Ovary (tissue), 9 donors: ENCODE results near the gene NCAM1. TPM values are rescaled to one million over a fixed set of nuclear protein-coding genes. Genes with fewer than 3 reads are reported as not detected.
A peak's percentile ranks its signal among the peaks of the same experiment; 100 is the strongest.

ENCODE experiments used
- DNase-seq, 5 donors: peaks; one replicate each; pipeline ENCODE4 v3.0.0-alpha.2; 2019 to 2020
- H3K27ac ChIP-seq, 2 donors: fragments of 200-600 bp; one replicate each; pipeline versions ENCODE4 v1.5.1 to v1.8.0; 2019 to 2022
- H3K27me3 ChIP-seq: fragments of 200-600 bp; one replicate; pipeline ENCODE4 v1.8.0; 2022
- H3K36me3 ChIP-seq: fragments of 200-600 bp; sonication (generic); one replicate; pipeline ENCODE4 v1.5.1; 2019
- H3K4me1 ChIP-seq: one replicate; pipeline ENCODE4 v1.8.1; 2013; ENCODE audit warnings: mild to moderate bottlenecking, moderate library complexity; ENCODE audit not compliant: insufficient read depth
- H3K4me3 ChIP-seq: fragments of 200-600 bp; sonication (generic); one replicate; pipeline ENCODE4 v1.5.1; 2017
- H3K9me3 ChIP-seq, 2 donors: fragments of 200-600 bp in 1 of 2; sonication (generic) in 1 of 2; one replicate each; pipeline versions ENCODE4 v1.5.1 to v1.8.1; 2013 to 2019; ENCODE audit warnings: mild to moderate bottlenecking in 1 of 2, moderate library complexity in 1 of 2
- CTCF ChIP-seq, 3 donors: fragments of 450-650 bp in 2 of 3; fragments of 200-600 bp in 1 of 3; IDR thresholded peaks; one replicate each; pipeline versions ENCODE4 v1.5.1 to v1.8.0; 2016 to 2022; ENCODE audit warnings: antibody characterized with exemption in 3 of 3, mild to moderate bottlenecking in 1 of 3
- EP300 ChIP-seq: sonication (generic); formaldehyde crosslinking; IDR thresholded peaks from one replicate; pipeline ENCODE4 v1.6.1; 2017; ENCODE audit warnings: antibody characterized with exemption
- POLR2A ChIP-seq: fragments of 450-650 bp; IDR thresholded peaks from one replicate; pipeline ENCODE4 v1.6.1; 2017; ENCODE audit warnings: antibody characterized with exemption, mild to moderate bottlenecking, moderate library complexity
- WGBS, 3 donors: extraction: QIAGEN DNeasy Blood & Tissue Kit in 1 of 3; methylation state at CpG; one replicate each; pipeline versions ENCODE4 v1.1.5 to v1.1.7; 2013 to 2017; 5-methylcytosine and 5-hydroxymethylcytosine counted together
- intact Hi-C, 4 donors: fragments of 100-400 bp; cut with DNase I; formaldehyde crosslinking; loops; one replicate each; pipeline versions ENCODE4 v1.11.0 to v1.15.1; 2022 to 2023
- polyA plus RNA-seq, 2 donors: library from polyadenylated mRNA; stranded (reverse); fragments of 200-250 nt in 1 of 2; fragments of 350-450 nt in 1 of 2; fragmentation: Illumina TruSeq in 1 of 2; extraction: RNeasy Lipid Tissue Mini Kit (QIAGEN cat#74804) in 1 of 2; gene quantifications; one replicate each; pipeline ENCODE4 v1.2.3, GENCODE V29; 2013 to 2014
- total RNA-seq, 7 donors: library from RNA; depleted of rRNA in 2 of 7; stranded (reverse); fragments of >200 nt in 2 of 7; fragmentation: NEBNext Ultra II Directional in 3 of 7; extraction: Animal tissue kit (Norgen Biotek cat#: 25700) in 3 of 7; gene quantifications; one replicate each; pipeline versions ENCODE4 v1.1.0 to v1.2.4, GENCODE V29; 2016 to 2023
- donor health status: DM: no; HTN: no; CAD: no; lungs with moderate emphysema.
- donor health status: DM: no; HTN: no; CAD: no.
- donor health status: Bipolar disorder and iron deficiency.
- donor health status: DM: yes; HTN: yes; CAD: no.
- donor health status: DM: no; HTN: no; CAD: no.
- donor health status: DM: yes; HTN: yes; CAD: no.

The NCAM1 gene
- total and polyA plus RNA-seq, 9 donors: 23.0 to 194 (median 106) TPM

DNA sequence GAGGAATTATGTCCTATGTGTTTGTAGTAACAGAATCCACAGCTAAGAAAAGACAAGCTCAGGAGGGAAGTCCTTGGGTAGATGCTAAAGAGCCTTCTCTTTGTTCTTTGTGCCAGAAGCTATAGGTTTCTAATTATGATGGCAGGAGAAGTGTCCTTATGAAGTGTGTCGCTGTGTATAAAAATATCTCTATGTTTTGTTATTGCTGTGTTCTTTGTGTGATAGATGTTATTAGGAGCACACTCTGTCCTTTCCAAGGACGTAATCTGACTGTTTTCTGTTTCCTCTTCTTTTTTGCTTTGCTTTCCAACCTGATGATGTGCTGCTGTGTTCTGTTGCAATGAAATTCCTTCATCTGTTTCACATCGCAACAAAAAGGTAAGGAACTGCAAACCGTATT is 171.9 kb downstream of the NCAM1 start:
- Histone ChIP-seq H3K36me3 (no peaks in the 10 kb centered on the region), H3K4me1 (peaks cover 21% of the 10 kb centered on the region), H3K4me3 (no peak overlapping the region), H3K27ac (peak overlapping the region; percentile 31 to 56), H3K27me3 (no peaks in the 10 kb centered on the region), H3K9me3 (no peaks in the 10 kb centered on the region)
- no peak for DNase-seq
- no peak for TF ChIP-seq CTCF (IDR thresholded peaks at IDR 0.05)
- no peak for TF ChIP-seq POLR2A
- no peak for TF ChIP-seq EP300
- 18 to 23% (median 19%) methylated on average over 4 of the region's 4 CpGs for WGBS, 3 donors
- intact Hi-C loops: no loop called here

- WGBS, 3 donors: 87 to 93% (median 87%) methylated on average over 5 of the region's 5 CpGs
- Histone ChIP-seq H3K36me3 (no peaks in the 10 kb centered on the region), H3K27ac (no peak overlapping the region), H3K9me3 (no peaks in the 10 kb centered on the region), H3K4me3 (no peak overlapping the region), H3K27me3 (no peaks in the 10 kb centered on the region), H3K4me1 (peaks cover 17% of the 10 kb centered on the region)
- intact Hi-C loops: no loop called here
- TF ChIP-seq CTCF (IDR thresholded peaks at IDR 0.05): no peak
- no peak for TF ChIP-seq POLR2A
- no peak for TF ChIP-seq EP300
- no peak for DNase-seq
Observed at GRCh38 chr11:113134626-113135025, 173.4 kb downstream of the NCAM1 start.

DNA sequence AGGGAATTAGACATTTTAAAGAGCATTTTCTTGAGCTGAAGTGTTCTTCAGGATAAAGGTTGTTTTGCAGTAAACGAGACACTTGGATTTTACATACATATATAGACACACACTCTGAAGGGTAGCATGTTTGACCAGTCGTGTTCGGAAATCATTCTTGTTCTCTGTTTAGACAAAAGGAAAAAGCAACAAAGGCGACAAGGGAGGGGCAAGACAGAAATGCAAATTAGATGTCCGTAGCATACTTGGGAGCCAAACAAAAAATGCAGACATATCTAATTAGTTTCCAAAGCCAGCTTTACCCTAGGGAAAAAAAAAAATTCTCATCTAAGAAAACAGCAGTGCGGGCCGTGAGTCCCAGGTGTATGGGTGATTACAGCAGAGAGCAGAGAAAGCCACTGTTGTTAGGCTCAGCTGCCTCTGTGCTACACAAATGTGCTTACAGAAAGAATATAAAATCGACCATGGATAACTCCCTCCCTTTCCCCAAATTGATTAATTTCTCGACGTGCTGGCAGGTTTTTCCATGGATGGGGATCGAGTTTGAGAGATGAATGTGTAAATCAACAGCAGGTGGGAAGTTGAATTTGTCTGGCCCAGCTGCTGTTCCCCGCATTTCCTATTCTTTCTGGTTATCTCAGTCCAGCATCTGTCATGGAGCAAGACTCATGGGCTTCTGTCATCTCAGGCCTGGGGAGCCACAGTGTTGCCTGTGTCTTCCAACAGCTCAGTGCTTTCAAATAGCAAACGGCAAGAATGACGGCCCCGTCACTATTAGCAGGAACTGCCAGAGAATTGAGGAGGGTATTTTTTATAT is 176.7 kb downstream of the NCAM1 start:
- WGBS, 3 donors: 89 to 93% (median 89%) methylated on average over 15 of the region's 15 CpGs
- Histone ChIP-seq H3K4me3 (no peak overlapping the region), H3K27me3 (no peaks in the 10 kb centered on the region), H3K9me3 (no peaks in the 10 kb centered on the region), H3K27ac (no peak overlapping the region), H3K4me1 (peaks cover 10% of the 10 kb centered on the region), H3K36me3 (no peaks in the 10 kb centered on the region)
- DNase-seq: no peak
- no peak for TF ChIP-seq POLR2A
- intact Hi-C loops: no loop called here

DNA sequence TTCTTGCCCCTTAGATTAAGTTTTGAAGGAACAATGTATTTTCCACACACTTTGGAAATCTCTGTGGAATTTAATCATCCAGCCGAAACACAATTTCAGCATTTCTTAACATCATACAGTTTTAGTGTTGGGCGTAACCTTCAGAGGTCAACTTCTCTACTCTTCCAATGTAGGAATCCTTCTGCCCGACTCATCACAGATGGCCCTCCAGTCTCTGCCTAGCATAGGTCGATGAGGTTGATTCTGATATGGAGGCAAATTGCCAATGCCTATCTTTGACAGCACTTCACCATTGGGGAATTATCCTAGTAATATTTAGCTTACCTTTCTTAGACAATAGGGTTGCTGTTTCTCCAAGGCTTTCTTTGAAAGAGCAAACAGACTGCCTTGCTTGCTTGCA is 177.5 kb downstream of the NCAM1 start:
- no peak overlapping the region for H3K4me3 ChIP-seq
- intact Hi-C loops: no loop called here
- no peaks in the 10 kb centered on the region for H3K27me3 ChIP-seq
- H3K9me3 ChIP-seq: no peaks in the 10 kb centered on the region
- H3K27ac ChIP-seq: no peak overlapping the region
- no peak for DNase-seq
- H3K36me3 ChIP-seq: no peaks in the 10 kb centered on the region
- WGBS, 3 donors: 84 to 88% (median 88%) methylated on average over 4 of the region's 4 CpGs
- peaks cover 10% of the 10 kb centered on the region for H3K4me1 ChIP-seq
- TF ChIP-seq POLR2A (no peak), EP300 (no peak), CTCF (IDR thresholded peaks at IDR 0.05) (no peak)

GRCh38 chr11:113141010-113141409 is 179.8 kb downstream of the NCAM1 start:
- Histone ChIP-seq H3K27me3 (no peaks in the 10 kb centered on the region), H3K27ac (no peak overlapping the region), H3K4me1 (peaks cover 2% of the 10 kb centered on the region), H3K4me3 (no peak overlapping the region), H3K36me3 (no peaks in the 10 kb centered on the region), H3K9me3 (no peaks in the 10 kb centered on the region)
- WGBS, 3 donors: 68 to 78% (median 75%) methylated on average over 5 of the region's 5 CpGs
- no peak for DNase-seq
- intact Hi-C loops: no loop called here
- TF ChIP-seq POLR2A: no peak
- TF ChIP-seq CTCF (IDR thresholded peaks at IDR 0.05): no peak
- TF ChIP-seq EP300: no peak
